ENCODE data around the gene TAF11L12.
"Not testable (repeated sequence)": the region's sequence is repeated elsewhere in the genome, so short reads cannot be mapped to it uniquely, and the experiment has no call there.

DNA sequence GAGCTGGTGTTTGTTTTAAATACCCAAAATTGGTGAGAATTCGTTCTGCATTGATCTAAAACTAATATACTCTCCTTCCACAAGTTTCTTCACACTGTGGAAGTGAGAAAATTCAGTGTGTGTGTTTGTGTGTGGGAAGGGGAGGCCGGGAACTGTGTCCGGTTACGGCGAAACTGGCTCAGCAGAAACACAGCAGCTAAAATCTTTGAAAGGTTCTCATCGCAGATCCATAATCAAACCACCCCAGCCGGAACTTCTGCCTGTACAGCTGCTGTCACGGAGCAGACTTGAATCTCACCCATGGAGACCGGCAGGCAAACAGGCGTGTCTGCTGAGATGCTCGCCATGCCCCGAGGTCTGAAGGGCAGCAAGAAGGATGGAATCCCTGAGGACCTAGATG is 21.6 kb downstream of the TAF11L12 start, which contains the start of gene TAF11L13:
- not testable (repeated sequence) for TF ChIP-seq EZH2 (IDR thresholded peaks at IDR 0.05; ENCODE audit: borderline replicate concordance); EZH2phosphoT487 (IDR thresholded peaks at IDR 0.05; ENCODE audit: low read depth, severe bottlenecking, unreplicated experiment)
- TF ChIP-seq, protein P1, sequence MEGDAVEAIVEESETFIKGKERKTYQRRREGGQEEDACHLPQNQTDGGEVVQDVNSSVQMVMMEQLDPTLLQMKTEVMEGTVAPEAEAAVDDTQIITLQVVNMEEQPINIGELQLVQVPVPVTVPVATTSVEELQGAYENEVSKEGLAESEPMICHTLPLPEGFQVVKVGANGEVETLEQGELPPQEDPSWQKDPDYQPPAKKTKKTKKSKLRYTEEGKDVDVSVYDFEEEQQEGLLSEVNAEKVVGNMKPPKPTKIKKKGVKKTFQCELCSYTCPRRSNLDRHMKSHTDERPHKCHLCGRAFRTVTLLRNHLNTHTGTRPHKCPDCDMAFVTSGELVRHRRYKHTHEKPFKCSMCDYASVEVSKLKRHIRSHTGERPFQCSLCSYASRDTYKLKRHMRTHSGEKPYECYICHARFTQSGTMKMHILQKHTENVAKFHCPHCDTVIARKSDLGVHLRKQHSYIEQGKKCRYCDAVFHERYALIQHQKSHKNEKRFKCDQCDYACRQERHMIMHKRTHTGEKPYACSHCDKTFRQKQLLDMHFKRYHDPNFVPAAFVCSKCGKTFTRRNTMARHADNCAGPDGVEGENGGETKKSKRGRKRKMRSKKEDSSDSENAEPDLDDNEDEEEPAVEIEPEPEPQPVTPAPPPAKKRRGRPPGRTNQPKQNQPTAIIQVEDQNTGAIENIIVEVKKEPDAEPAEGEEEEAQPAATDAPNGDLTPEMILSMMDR (IDR thresholded peaks at IDR 0.05; ENCODE audit: poor library complexity): not testable (repeated sequence)

Data from hepatocyte (in vitro differentiated cells).